Measurements from ENCODE around the gene TP53I11. TPM values are rescaled to one million over a fixed set of nuclear protein-coding genes. Genes with fewer than 3 reads are reported as not detected.

Gene TP53I11
- total RNA-seq, 1 donor from 2014 or later, result 39.4 TPM

- intact Hi-C loops (cut with micrococcal nuclease), result no loop called here
- Histone ChIP-seq H3K27ac (replicated peaks) (no peak overlapping the region), H3K4me1 (peaks cover 27% of the 10 kb centered on the region), H3K4me3 (no peak overlapping the region), H3K9me3 (replicated peaks) (no peaks in the 10 kb centered on the region), H3K27me3 (ENCODE audit: low read depth) (no peaks in the 10 kb centered on the region), H3K36me3 (peaks cover 10% of the 10 kb centered on the region)
- TF ChIP-seq, protein P1, sequence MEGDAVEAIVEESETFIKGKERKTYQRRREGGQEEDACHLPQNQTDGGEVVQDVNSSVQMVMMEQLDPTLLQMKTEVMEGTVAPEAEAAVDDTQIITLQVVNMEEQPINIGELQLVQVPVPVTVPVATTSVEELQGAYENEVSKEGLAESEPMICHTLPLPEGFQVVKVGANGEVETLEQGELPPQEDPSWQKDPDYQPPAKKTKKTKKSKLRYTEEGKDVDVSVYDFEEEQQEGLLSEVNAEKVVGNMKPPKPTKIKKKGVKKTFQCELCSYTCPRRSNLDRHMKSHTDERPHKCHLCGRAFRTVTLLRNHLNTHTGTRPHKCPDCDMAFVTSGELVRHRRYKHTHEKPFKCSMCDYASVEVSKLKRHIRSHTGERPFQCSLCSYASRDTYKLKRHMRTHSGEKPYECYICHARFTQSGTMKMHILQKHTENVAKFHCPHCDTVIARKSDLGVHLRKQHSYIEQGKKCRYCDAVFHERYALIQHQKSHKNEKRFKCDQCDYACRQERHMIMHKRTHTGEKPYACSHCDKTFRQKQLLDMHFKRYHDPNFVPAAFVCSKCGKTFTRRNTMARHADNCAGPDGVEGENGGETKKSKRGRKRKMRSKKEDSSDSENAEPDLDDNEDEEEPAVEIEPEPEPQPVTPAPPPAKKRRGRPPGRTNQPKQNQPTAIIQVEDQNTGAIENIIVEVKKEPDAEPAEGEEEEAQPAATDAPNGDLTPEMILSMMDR (IDR thresholded peaks at IDR 0.05; ENCODE audit: borderline replicate concordance), result no peak
- no peak for DNase-seq
These were observed 19.9 kb downstream of the TP53I11 start for GRCh38 chr11:44930588-44931302.

- H3K4me1 ChIP-seq, result peaks cover 38% of the 10 kb centered on the region
- DNase-seq, result no peak
- no peak overlapping the region for H3K27ac ChIP-seq (replicated peaks)
- TF ChIP-seq, protein P1 (IDR thresholded peaks at IDR 0.05; ENCODE audit: borderline replicate concordance), result no peak
- no peaks in the 10 kb centered on the region for H3K27me3 ChIP-seq (ENCODE audit: low read depth)
- H3K36me3 ChIP-seq, result peaks cover 10% of the 10 kb centered on the region
- intact Hi-C loops (cut with micrococcal nuclease), result loop anchor here (5.0 kb wide), 1 partner anchor 363 kb away; no protein-coding TSS in a partner anchor
- H3K9me3 ChIP-seq (replicated peaks), result no peaks in the 10 kb centered on the region
- no peak overlapping the region for H3K4me3 ChIP-seq
These were observed 21.9 kb downstream of the TP53I11 start for GRCh38 chr11:44928816-44929215.

GRCh38 chr11:44928144-44928543 is 22.5 kb downstream of the TP53I11 start:
- TF ChIP-seq, protein P1 (IDR thresholded peaks at IDR 0.05; ENCODE audit: borderline replicate concordance), result no peak
- Histone ChIP-seq H3K27me3 (ENCODE audit: low read depth) (no peaks in the 10 kb centered on the region), H3K36me3 (peaks cover 13% of the 10 kb centered on the region), H3K9me3 (replicated peaks) (no peaks in the 10 kb centered on the region), H3K4me1 (peaks cover 38% of the 10 kb centered on the region), H3K4me3 (no peak overlapping the region), H3K27ac (replicated peaks) (no peak overlapping the region)
- no peak for DNase-seq
- intact Hi-C loops (cut with micrococcal nuclease), result loop anchor here (5.0 kb wide), 1 partner anchor 364 kb away; no protein-coding TSS in a partner anchor

DNA sequence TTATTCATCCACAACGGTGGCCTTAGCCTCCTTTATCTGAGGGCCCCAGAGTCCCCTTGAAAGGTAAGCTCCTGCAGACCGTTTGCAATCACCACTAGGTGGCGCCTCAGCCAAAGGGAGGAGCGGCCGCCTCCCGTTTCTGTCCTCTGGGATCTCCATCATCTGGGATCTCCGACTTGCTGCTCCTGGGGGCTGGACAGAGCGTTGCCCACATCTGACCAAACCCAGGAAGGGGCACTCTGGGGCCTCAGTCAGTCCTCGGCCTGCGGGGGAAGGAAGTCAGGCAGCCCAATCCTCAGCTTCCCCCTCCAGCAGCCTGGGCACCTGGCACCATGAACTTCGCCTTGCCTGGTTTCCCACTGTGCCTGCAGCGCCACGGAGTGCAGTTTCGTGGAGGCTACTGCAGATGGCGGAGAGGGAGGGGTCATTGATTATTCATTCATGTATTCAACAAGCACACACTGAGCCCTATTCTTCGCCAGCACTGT is 23.5 kb downstream of the TP53I11 start:
- no peaks in the 10 kb centered on the region for H3K27me3 ChIP-seq (ENCODE audit: low read depth)
- peaks cover 21% of the 10 kb centered on the region for H3K36me3 ChIP-seq
- DNase-seq, result peak; percentile 61
- peaks cover 38% of the 10 kb centered on the region for H3K4me1 ChIP-seq
- H3K9me3 ChIP-seq (replicated peaks), result no peaks in the 10 kb centered on the region
- no peak overlapping the region for H3K4me3 ChIP-seq
- intact Hi-C loops (cut with micrococcal nuclease), result loop anchor here (5.0 kb wide), 1 partner anchor 365 kb away; no protein-coding TSS in a partner anchor
- TF ChIP-seq, protein P1 (IDR thresholded peaks at IDR 0.05; ENCODE audit: borderline replicate concordance), result peak; percentile 86
- no peak overlapping the region for H3K27ac ChIP-seq (replicated peaks)

GRCh38 chr11:44926036-44926435 is 24.6 kb downstream of the TP53I11 start:
- Histone ChIP-seq H3K9me3 (replicated peaks) (no peaks in the 10 kb centered on the region), H3K36me3 (peaks cover 31% of the 10 kb centered on the region), H3K4me3 (no peak overlapping the region), H3K27me3 (ENCODE audit: low read depth) (no peaks in the 10 kb centered on the region), H3K27ac (replicated peaks) (peak overlapping the region; percentile 17), H3K4me1 (peaks cover 38% of the 10 kb centered on the region)
- DNase-seq, result no peak
- intact Hi-C loops (cut with micrococcal nuclease), result loop anchor here (5.0 kb wide), 1 partner anchor 366 kb away; no protein-coding TSS in a partner anchor
- TF ChIP-seq, protein P1 (IDR thresholded peaks at IDR 0.05; ENCODE audit: borderline replicate concordance), result no peak
